HG03097 (cell line): Measurements from ENCODE around the gene AJAP1.

ENCODE experiments used
- ATAC-seq: cut with Tn5 transposase; IDR thresholded peaks from one replicate; pipeline ENCODE4 v1.9.1; 2021; ENCODE audit not compliant: unreplicated experiment, low FRiP score

Gene AJAP1

GRCh38 chr1:4726620-4727341 is 72.4 kb downstream of the AJAP1 start:
- ATAC-seq = no peak

- ATAC-seq = no peak
Observed at GRCh38 chr1:4728319-4729089, 74.1 kb downstream of the AJAP1 start.

GRCh38 chr1:4729090-4729471 is 74.7 kb downstream of the AJAP1 start:
- no peak for ATAC-seq

GRCh38 chr1:4730078-4730477 is 75.7 kb downstream of the AJAP1 start:
- no peak for ATAC-seq

- ATAC-seq = no peak
Observed at GRCh38 chr1:4733446-4734177, 79.2 kb downstream of the AJAP1 start.

- no peak for ATAC-seq
Observed at GRCh38 chr1:4734219-4734618, 79.8 kb downstream of the AJAP1 start.

- ATAC-seq = no peak
Observed at GRCh38 chr1:4734791-4735190, 80.4 kb downstream of the AJAP1 start.

GRCh38 chr1:4736254-4736653 is 81.8 kb downstream of the AJAP1 start:
- ATAC-seq = no peak

- no peak for ATAC-seq
Observed at GRCh38 chr1:4741876-4742423, 87.5 kb downstream of the AJAP1 start.

GRCh38 chr1:4743978-4744750 is 89.8 kb downstream of the AJAP1 start:
- ATAC-seq = no peak

GRCh38 chr1:4745560-4745959 is 91.2 kb downstream of the AJAP1 start:
- no peak for ATAC-seq

- ATAC-seq = no peak
Observed at GRCh38 chr1:4749406-4749805, 95.0 kb downstream of the AJAP1 start.

GRCh38 chr1:4750177-4750576 is 95.8 kb downstream of the AJAP1 start:
- no peak for ATAC-seq

- ATAC-seq = no peak
Observed at GRCh38 chr1:4752059-4752458, 97.7 kb downstream of the AJAP1 start.

- no peak for ATAC-seq
Observed at GRCh38 chr1:4754816-4755215, 100.4 kb downstream of the AJAP1 start.

- no peak for ATAC-seq
Observed at GRCh38 chr1:4755301-4755845, 101.0 kb downstream of the AJAP1 start.

GRCh38 chr1:4755864-4756504 is 101.6 kb downstream of the AJAP1 start:
- ATAC-seq = no peak

- ATAC-seq = no peak
Observed at GRCh38 chr1:4756851-4757580, 102.6 kb downstream of the AJAP1 start.

- no peak for ATAC-seq
Observed at GRCh38 chr1:4759671-4760070, 105.3 kb downstream of the AJAP1 start.
